Measurements from ENCODE around the gene BAD. TPM values are rescaled to one million over a fixed set of nuclear protein-coding genes. Genes with fewer than 3 reads are reported as not detected.
A peak's percentile ranks its signal among the peaks of the same experiment; 100 is the strongest.

The BAD gene
- total and polyA plus RNA-seq, 2 of the 13 experiments (the other 11 are each of a cell fraction or from before 2014, with no cell fraction given) = 17.9 to 28.5 TPM

GRCh38 chr11:64269540-64270220 is 14.8 kb downstream of the BAD start (continued):
- TF ChIP-seq BRD4 (CRISPR knock-in tag; IDR thresholded peaks at IDR 0.05) = peak; percentile 29; the same call in 1 of the 2 replicates
- TF ChIP-seq FIP1L1 (IDR thresholded peaks at IDR 0.05; ENCODE audit: borderline replicate concordance, insufficient read depth, low read depth, low read length) = no peak; the same call in 1 of the 2 replicates
- TF ChIP-seq FLYWCH1 (CRISPR knock-in tag; IDR thresholded peaks at IDR 0.05) = no peak
- peak; percentile 100 for TF ChIP-seq NAIF1 (CRISPR knock-in tag; IDR thresholded peaks at IDR 0.05; ENCODE audit: borderline replicate concordance)
- TF ChIP-seq ZC3H4 (CRISPR knock-in tag; IDR thresholded peaks at IDR 0.05; ENCODE audit: borderline replicate concordance) = no peak
- peak; percentile 83; the same call in 1 of the 2 replicates for TF ChIP-seq SIN3A (IDR thresholded peaks at IDR 0.05; ENCODE audit: borderline replicate concordance, low read depth, low read length)
- peak; percentile 53; the same call in 1 of the 2 replicates for TF ChIP-seq FOSL2 (CRISPR knock-in tag; IDR thresholded peaks at IDR 0.05)
- no peak for TF ChIP-seq CENPT (CRISPR knock-in tag; IDR thresholded peaks at IDR 0.05; ENCODE audit: low read depth)
- peak; percentile 29 for TF ChIP-seq ISL2 (CRISPR knock-in tag; IDR thresholded peaks at IDR 0.05)
- no peak for TF ChIP-seq KDM3A (CRISPR knock-in tag; IDR thresholded peaks at IDR 0.05; ENCODE audit: low read depth)
- TF ChIP-seq ZNF292 (CRISPR knock-in tag; IDR thresholded peaks at IDR 0.05; ENCODE audit: borderline replicate concordance, low read depth) = no peak
- TF ChIP-seq NR2F1 (CRISPR knock-in tag; IDR thresholded peaks at IDR 0.05) = 0 out of 4 replicates have a peak, but pooled peaks of 1 of the 2 experiments have one; percentile 3
- TF ChIP-seq THAP8 (CRISPR knock-in tag; IDR thresholded peaks at IDR 0.05; ENCODE audit: borderline replicate concordance) = no peak; the same call in 1 of the 2 replicates
- TF ChIP-seq ZNF20 (CRISPR knock-in tag; IDR thresholded peaks at IDR 0.05) = no peak
- no peak; the same call in 1 of the 2 replicates for TF ChIP-seq MIER3 (CRISPR knock-in tag; IDR thresholded peaks at IDR 0.05; ENCODE audit: borderline replicate concordance)
- TF ChIP-seq ZNF275 (CRISPR knock-in tag; IDR thresholded peaks at IDR 0.05; ENCODE audit: borderline replicate concordance) = peak; percentile 23; the same call in 1 of the 2 replicates
- peak; percentile 99 for TF ChIP-seq PPARG (CRISPR knock-in tag; conservative IDR thresholded peaks at IDR 0.05)
- no peak for TF ChIP-seq ZNF484 (CRISPR knock-in tag; IDR thresholded peaks at IDR 0.05; ENCODE audit: borderline replicate concordance, low read depth)
- peak; percentile 99 for TF ChIP-seq ELF4 (CRISPR knock-in tag; IDR thresholded peaks at IDR 0.05; ENCODE audit: borderline replicate concordance)
- peak; percentile 29 for TF ChIP-seq HNRNPH1 (optimal IDR thresholded peaks at IDR 0.05; ENCODE audit: low read depth, low read length)
- TF ChIP-seq ZNF577 (CRISPR knock-in tag; IDR thresholded peaks at IDR 0.05; ENCODE audit: borderline replicate concordance, low read depth) = no peak
- TF ChIP-seq ZNF281 (CRISPR knock-in tag; IDR thresholded peaks at IDR 0.05; ENCODE audit: borderline replicate concordance) = no peak
- TF ChIP-seq ZEB1 (IDR thresholded peaks at IDR 0.05; ENCODE audit: insufficient replicate concordance, low read depth) = no peak
- no peak for TF ChIP-seq FOXK2 (IDR thresholded peaks at IDR 0.05)
- TF ChIP-seq DPF2 (CRISPR knock-in tag; IDR thresholded peaks at IDR 0.05; ENCODE audit: borderline replicate concordance, low read depth) = no peak
- no peak for TF ChIP-seq KMT2B (CRISPR knock-in tag; IDR thresholded peaks at IDR 0.05)
